ENCODE measurements around the gene CHKA. TPM values are rescaled to one million over a fixed set of nuclear protein-coding genes. Genes with fewer than 3 reads are reported as not detected.
"Not testable (repeated sequence)": the region's sequence is repeated elsewhere in the genome, so short reads cannot be mapped to it uniquely, and the experiment has no call there.

Gene CHKA
- total and polyA plus RNA-seq, 2 of the 4 experiments (the other 2 are of a cell fraction): 4.5 to 8.4 TPM

- H3K9me1 ChIP-seq (ENCODE audit: insufficient read depth, low read length): peaks cover 4% of the 10 kb centered on the region
- POLR2A ChIA-PET (ENCODE audit: unreplicated experiment): no interaction called here
- H3K36me3 ChIP-seq (ENCODE audit: control insufficient read depth, insufficient read depth, low read length): 0 out of 2 replicates have a peak, but pooled peaks cover 1% of the 10 kb centered on the region
- H2AK5ac ChIP-seq (ENCODE audit: low read depth, low read length): no peak overlapping the region
- H4K8ac ChIP-seq (ENCODE audit: low read depth in 2 of 2, low read length in 2 of 2): no peak overlapping the region
- no peak overlapping the region for H3K56ac ChIP-seq (ENCODE audit: extremely low read depth, insufficient read depth, low read length)
- no peak overlapping the region for H3K4me3 ChIP-seq (ENCODE audit: insufficient read depth, low read depth, low read length)
- intact Hi-C loops (cut with micrococcal nuclease) (no loop called here), dilution Hi-C loops (cut with HindIII; ENCODE audit: low sequenced_read_pairs, unreplicated experiment) (no loop called here), in situ Hi-C loops (cut with MboI; ENCODE audit: low sequenced_read_pairs) (no loop called here)
- DNase-seq (no peak), ATAC-seq (ENCODE audit: low read depth) (no peak)
- H3K18ac ChIP-seq (ENCODE audit: low read depth, low read length): no peak overlapping the region
- H3K9ac ChIP-seq (ENCODE audit: low read depth, low read length): no peak overlapping the region
- no peak overlapping the region for H4K91ac ChIP-seq (ENCODE audit: insufficient read depth, low read depth, low read length)
- no peak overlapping the region for H2AFZ ChIP-seq (replicated peaks; ENCODE audit: low read length, poor library complexity)
- no TSS peak for BruUV-seq (replicated peaks)
- H2BK120ac ChIP-seq (ENCODE audit: low read depth, low read length): no peak overlapping the region
- H2BK5ac ChIP-seq (ENCODE audit: low read depth, low read length, poor library complexity, severe bottlenecking): no peak overlapping the region
- H3K9me3 ChIP-seq (ENCODE audit: control insufficient read depth, insufficient read depth, low read length): no peaks in the 10 kb centered on the region
- no peak overlapping the region for H4K5ac ChIP-seq (ENCODE audit: low read depth, low read length)
- no peak overlapping the region for H2AK9ac ChIP-seq (replicated peaks; ENCODE audit: low read depth, low read length, poor library complexity)
- H3K4me1 ChIP-seq (ENCODE audit: control insufficient read depth, insufficient read depth, low read length): peaks cover 1% of the 10 kb centered on the region; the same call in 1 of the 2 replicates
- peaks cover 9% of the 10 kb centered on the region; the same call in 1 of the 2 replicates for H4K20me1 ChIP-seq (ENCODE audit: insufficient read depth, low read length)
- no peak for TF ChIP-seq CTCF (conservative IDR thresholded peaks at IDR 0.05; ENCODE audit: low read depth, low read length)
- no peak for TF ChIP-seq RFX5 (IDR thresholded peaks at IDR 0.05; ENCODE audit: low read depth, low read length)
- TF ChIP-seq NFE2L2 (IDR thresholded peaks at IDR 0.05; ENCODE audit: low read depth, low read length): no peak
- no peak for TF ChIP-seq CHD1 (IDR thresholded peaks at IDR 0.05; ENCODE audit: low read depth, low read length)
- H3K4ac ChIP-seq (ENCODE audit: low read depth, low read length): no peak overlapping the region
- H2BK20ac ChIP-seq (ENCODE audit: low read depth, low read length): no peak overlapping the region
- no peak overlapping the region for H3K14ac ChIP-seq (replicated peaks; ENCODE audit: low read depth, low read length)
- peaks cover 6 to 9% of the 10 kb centered on the region in 2 experiments; a peak in 3 of 4 replicates for H3K79me1 ChIP-seq (ENCODE audit: low read depth in 1 of 2, low read length in 2 of 2)
- H3K27me3 ChIP-seq (ENCODE audit: control insufficient read depth, insufficient read depth, low read length): no peaks in the 10 kb centered on the region
- no CpG with 5 or more reads among the region's 4 CpGs for WGBS, 2 experiments (ENCODE audit: extremely low coverage in 2 of 2, insufficient read length in 1 of 2)
- no peak overlapping the region for H3K4me2 ChIP-seq (ENCODE audit: low read depth, low read length)
- H3K27ac ChIP-seq (ENCODE audit: insufficient read depth, low read length): no peak overlapping the region
- H3K23ac ChIP-seq (ENCODE audit: low read depth, low read length): no peak overlapping the region
- no peak overlapping the region for H2BK15ac ChIP-seq (ENCODE audit: low read depth, low read length)
- CTCF ChIA-PET: no interaction called here
Observed at GRCh38 chr11:68093565-68093964, 27.6 kb downstream of the CHKA start.

DNA sequence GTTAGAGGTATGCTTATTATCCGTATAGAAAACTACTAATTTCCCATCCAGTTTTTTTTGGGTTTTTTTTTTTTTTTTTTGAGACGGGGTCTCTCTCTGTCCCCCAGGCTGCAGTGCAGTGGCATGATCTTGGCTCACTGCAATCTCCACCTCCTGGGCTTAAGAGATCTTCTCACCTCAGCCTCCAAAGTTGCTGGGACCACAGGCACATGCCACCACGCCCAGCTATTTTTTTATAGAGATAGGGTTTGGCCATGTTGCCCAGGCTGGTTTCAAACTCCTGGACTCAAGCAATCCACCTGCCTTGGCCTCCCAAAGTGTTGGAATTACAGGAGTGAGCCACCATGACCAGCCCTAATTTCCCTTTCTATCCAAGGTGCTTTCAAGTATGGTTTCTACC lies 28.2 kb downstream of the CHKA start:
- H3K9me3 ChIP-seq (ENCODE audit: control insufficient read depth, insufficient read depth, low read length); H4K91ac ChIP-seq (ENCODE audit: insufficient read depth, low read depth, low read length); H2BK15ac ChIP-seq (ENCODE audit: low read depth, low read length); H3K4me3 ChIP-seq (ENCODE audit: insufficient read depth, low read depth, low read length); dilution Hi-C loops (cut with HindIII; ENCODE audit: low sequenced_read_pairs, unreplicated experiment); H3K4me1 ChIP-seq (ENCODE audit: control insufficient read depth, insufficient read depth, low read length); H4K20me1 ChIP-seq (ENCODE audit: insufficient read depth, low read length); H3K79me1 ChIP-seq (ENCODE audit: low read depth in 1 of 2, low read length in 2 of 2); H2BK120ac ChIP-seq (ENCODE audit: low read depth, low read length); H2AK5ac ChIP-seq (ENCODE audit: low read depth, low read length); H2AK9ac ChIP-seq (replicated peaks; ENCODE audit: low read depth, low read length, poor library complexity); ATAC-seq (ENCODE audit: low read depth); intact Hi-C loops (cut with micrococcal nuclease); H3K18ac ChIP-seq (ENCODE audit: low read depth, low read length); H2AFZ ChIP-seq (replicated peaks; ENCODE audit: low read length, poor library complexity); H3K4me2 ChIP-seq (ENCODE audit: low read depth, low read length); H3K36me3 ChIP-seq (ENCODE audit: control insufficient read depth, insufficient read depth, low read length); BruUV-seq (replicated peaks); H3K14ac ChIP-seq (replicated peaks; ENCODE audit: low read depth, low read length); CTCF ChIA-PET; H3K9me1 ChIP-seq (ENCODE audit: insufficient read depth, low read length); H2BK5ac ChIP-seq (ENCODE audit: low read depth, low read length, poor library complexity, severe bottlenecking); H3K27ac ChIP-seq (ENCODE audit: insufficient read depth, low read length); in situ Hi-C loops (cut with MboI; ENCODE audit: low sequenced_read_pairs); DNase-seq; H3K4ac ChIP-seq (ENCODE audit: low read depth, low read length); H3K56ac ChIP-seq (ENCODE audit: extremely low read depth, insufficient read depth, low read length); H4K5ac ChIP-seq (ENCODE audit: low read depth, low read length); H4K8ac ChIP-seq (ENCODE audit: low read depth in 2 of 2, low read length in 2 of 2); H3K23ac ChIP-seq (ENCODE audit: low read depth, low read length); H2BK20ac ChIP-seq (ENCODE audit: low read depth, low read length); H3K27me3 ChIP-seq (ENCODE audit: control insufficient read depth, insufficient read depth, low read length); H3K9ac ChIP-seq (ENCODE audit: low read depth, low read length): not testable (repeated sequence)
- no CpG with 5 or more reads among the region's 3 CpGs for WGBS, 2 experiments (ENCODE audit: extremely low coverage in 2 of 2, insufficient read length in 1 of 2)
- POLR2A ChIA-PET (ENCODE audit: unreplicated experiment): interaction anchor here (0.5 kb wide), 1 partner anchor 48 kb away, joined by 3 read pairs; no protein-coding TSS in a partner anchor

All from IMR-90 (cell line).